SK-N-SH treated with all-trans-retinoic acid at 6 μM for 48 hours (cell line): ENCODE data around the gene TMEM263.

ENCODE experiments used
- ATAC-seq: fragments of 200-7000 bp; cut with Tn5 transposase; 3 replicates; pipeline ENCODE4 v1.9.1; 2020; ENCODE audit warnings: mild to moderate bottlenecking, moderate library complexity
- ARNTL ChIP-seq: fragments of 450-650 bp; formaldehyde crosslinking; IDR thresholded peaks from 2 replicates; pipeline ENCODE4 v1.5.0; 2020; ENCODE audit warnings: low read depth, mild to moderate bottlenecking, moderate library complexity, borderline replicate concordance
- BACH2 ChIP-seq: fragments of 250-450 bp; sonication (Bioruptor Pico); IDR thresholded peaks from 2 replicates; pipeline ENCODE4 v1.9.0; 2021; ENCODE audit warnings: mild to moderate bottlenecking, borderline replicate concordance
- CSDC2 ChIP-seq: fragments of 250-450 bp; sonication (Bioruptor Pico); IDR thresholded peaks from 2 replicates; pipeline ENCODE4 v1.5.0; 2020; ENCODE audit warnings: mild to moderate bottlenecking, moderate library complexity
- ESRRG ChIP-seq: fragments of 250-450 bp; sonication (Bioruptor Pico); IDR thresholded peaks from 2 replicates; pipeline ENCODE4 v1.6.1; 2021; ENCODE audit warnings: mild to moderate bottlenecking
- GLIS3 ChIP-seq: fragments of 250-450 bp; sonication (Bioruptor Pico); IDR thresholded peaks from 2 replicates; pipeline ENCODE4 v1.5.0; 2020; ENCODE audit warnings: mild to moderate bottlenecking, moderate library complexity
- ISL1 ChIP-seq: fragments of 250-450 bp; sonication (Bioruptor Pico); IDR thresholded peaks from 2 replicates; pipeline ENCODE4 v2.1.2; 2022; ENCODE audit warnings: mild to moderate bottlenecking, moderate library complexity
- OSR1 ChIP-seq: fragments of 250-450 bp; sonication (Bioruptor Pico); IDR thresholded peaks from 2 replicates; pipeline ENCODE4 v1.8.0; 2022; ENCODE audit warnings: moderate library complexity, mild to moderate bottlenecking, inconsistent platforms
- PPARA ChIP-seq: fragments of 250-450 bp; sonication (Bioruptor Pico); IDR thresholded peaks from 2 replicates; pipeline ENCODE4 v1.5.0; 2020; ENCODE audit warnings: mild to moderate bottlenecking, borderline replicate concordance
- RARB ChIP-seq: fragments of 250-450 bp; sonication (Bioruptor Pico); IDR thresholded peaks from 2 replicates; pipeline ENCODE4 v1.8.0; 2021; ENCODE audit warnings: mild to moderate bottlenecking, moderate library complexity
- SNAI2 ChIP-seq: fragments of 250-450 bp; sonication (Bioruptor Pico); IDR thresholded peaks from 2 replicates; pipeline ENCODE4 v1.5.0; 2020; ENCODE audit warnings: mild to moderate bottlenecking, moderate library complexity
- TOX ChIP-seq: fragments of 250-450 bp; sonication (Bioruptor Pico); IDR thresholded peaks from 2 replicates; pipeline ENCODE4 v1.8.0; 2021; ENCODE audit warnings: mild to moderate bottlenecking, moderate library complexity, borderline replicate concordance
- ZFP3 ChIP-seq: fragments of 250-450 bp; sonication (Bioruptor Pico); IDR thresholded peaks from 2 replicates; pipeline ENCODE4 v1.5.0; 2020; ENCODE audit warnings: mild to moderate bottlenecking, moderate library complexity
- ZFP30 ChIP-seq: fragments of 450-650 bp; formaldehyde crosslinking; IDR thresholded peaks from 2 replicates; pipeline ENCODE4 v1.5.0; 2022; ENCODE audit warnings: mild to moderate bottlenecking, moderate library complexity
- ZNF565 ChIP-seq: fragments of 450-650 bp; formaldehyde crosslinking; conservative IDR thresholded peaks from 2 replicates; pipeline ENCODE4 v1.5.0; 2020; ENCODE audit warnings: low read depth, mild to moderate bottlenecking, moderate library complexity
- ZNF70 ChIP-seq: fragments of 450-650 bp; formaldehyde crosslinking; IDR thresholded peaks from 2 replicates; pipeline ENCODE4 v1.5.0; 2020; ENCODE audit warnings: mild to moderate bottlenecking, moderate library complexity
- ZNF8 ChIP-seq: fragments of 450-650 bp; formaldehyde crosslinking; IDR thresholded peaks from 2 replicates; pipeline ENCODE4 v1.5.0; 2020; ENCODE audit warnings: mild to moderate bottlenecking, moderate library complexity
- TF ChIP-seq, protein P1 (sequence below): fragments of 250-450 bp; sonication (Bioruptor Pico); IDR thresholded peaks from 2 replicates; pipeline ENCODE4 v1.8.0; 2020; ENCODE audit warnings: mild to moderate bottlenecking, moderate library complexity, borderline replicate concordance
- TF ChIP-seq, protein P2 (sequence below): fragments of 250-450 bp; sonication (Bioruptor Pico); IDR thresholded peaks from 2 replicates; pipeline ENCODE4 v1.5.1; 2020; ENCODE audit warnings: low read depth, mild to moderate bottlenecking, moderate library complexity
- TF ChIP-seq, protein P3 (sequence below): fragments of 250-450 bp; sonication (Bioruptor Pico); IDR thresholded peaks from 2 replicates; pipeline ENCODE4 v1.5.1; 2021; ENCODE audit warnings: mild to moderate bottlenecking, moderate library complexity

TMEM263 gene

DNA sequence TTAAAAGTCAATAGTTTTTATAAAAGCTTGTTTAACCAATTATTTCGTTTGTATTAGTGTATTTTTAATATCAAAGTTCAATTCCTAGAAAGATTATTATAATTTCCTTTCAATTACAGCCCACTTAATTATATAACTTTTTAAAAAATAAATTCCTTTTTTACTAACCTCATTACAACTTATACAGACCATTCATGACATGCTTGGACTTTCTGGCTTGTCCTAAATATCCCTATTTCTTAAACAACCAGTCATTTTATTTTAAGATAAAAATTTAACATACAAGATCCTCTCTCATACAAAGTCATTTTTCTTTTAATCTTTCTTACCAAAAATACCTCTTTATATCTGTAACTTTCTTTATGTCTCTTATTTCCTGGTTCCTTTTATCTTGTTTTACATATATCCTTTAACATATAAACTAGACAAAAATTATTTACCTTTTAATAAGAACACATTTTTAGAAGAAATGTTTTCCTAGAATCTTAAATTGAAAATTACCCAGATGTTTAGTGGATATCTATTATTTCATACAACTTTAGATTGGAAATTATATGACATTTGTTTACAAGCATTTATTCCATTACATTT is 10.4 kb upstream of the TMEM263 start (continued):
- no peak for TF ChIP-seq BACH2 (CRISPR knock-in tag)

DNA sequence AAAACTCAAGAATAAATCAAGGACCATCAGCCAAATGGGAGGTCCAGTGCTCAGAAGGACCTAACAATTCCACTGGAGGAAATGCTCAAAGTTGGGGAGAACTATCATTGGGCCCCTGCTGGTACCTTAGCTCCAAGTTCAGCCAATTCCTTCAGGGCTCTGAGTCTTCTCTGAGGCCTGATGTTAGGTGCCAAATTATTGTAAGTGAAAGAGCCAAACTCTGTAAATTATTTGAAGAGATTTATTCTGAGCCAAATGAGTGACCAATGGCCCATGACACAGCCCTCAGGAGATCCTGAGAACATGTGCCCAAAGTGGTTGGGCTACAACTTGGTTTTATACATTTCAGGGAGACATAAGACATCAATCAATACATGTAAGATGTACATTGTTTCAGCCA is 8.2 kb upstream of the TMEM263 start:
- ATAC-seq: no peak
- no peak for TF ChIP-seq BACH2 (CRISPR knock-in tag)
- TF ChIP-seq ZFP30 (CRISPR knock-in tag): no peak
- no peak for TF ChIP-seq ZFP3
- no peak for TF ChIP-seq TOX (CRISPR knock-in tag)
- no peak for TF ChIP-seq GLIS3 (CRISPR knock-in tag)
- TF ChIP-seq, protein P1, sequence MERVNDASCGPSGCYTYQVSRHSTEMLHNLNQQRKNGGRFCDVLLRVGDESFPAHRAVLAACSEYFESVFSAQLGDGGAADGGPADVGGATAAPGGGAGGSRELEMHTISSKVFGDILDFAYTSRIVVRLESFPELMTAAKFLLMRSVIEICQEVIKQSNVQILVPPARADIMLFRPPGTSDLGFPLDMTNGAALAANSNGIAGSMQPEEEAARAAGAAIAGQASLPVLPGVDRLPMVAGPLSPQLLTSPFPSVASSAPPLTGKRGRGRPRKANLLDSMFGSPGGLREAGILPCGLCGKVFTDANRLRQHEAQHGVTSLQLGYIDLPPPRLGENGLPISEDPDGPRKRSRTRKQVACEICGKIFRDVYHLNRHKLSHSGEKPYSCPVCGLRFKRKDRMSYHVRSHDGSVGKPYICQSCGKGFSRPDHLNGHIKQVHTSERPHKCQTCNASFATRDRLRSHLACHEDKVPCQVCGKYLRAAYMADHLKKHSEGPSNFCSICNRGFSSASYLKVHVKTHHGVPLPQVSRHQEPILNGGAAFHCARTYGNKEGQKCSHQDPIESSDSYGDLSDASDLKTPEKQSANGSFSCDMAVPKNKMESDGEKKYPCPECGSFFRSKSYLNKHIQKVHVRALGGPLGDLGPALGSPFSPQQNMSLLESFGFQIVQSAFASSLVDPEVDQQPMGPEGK: no peak
- TF ChIP-seq, protein P2, sequence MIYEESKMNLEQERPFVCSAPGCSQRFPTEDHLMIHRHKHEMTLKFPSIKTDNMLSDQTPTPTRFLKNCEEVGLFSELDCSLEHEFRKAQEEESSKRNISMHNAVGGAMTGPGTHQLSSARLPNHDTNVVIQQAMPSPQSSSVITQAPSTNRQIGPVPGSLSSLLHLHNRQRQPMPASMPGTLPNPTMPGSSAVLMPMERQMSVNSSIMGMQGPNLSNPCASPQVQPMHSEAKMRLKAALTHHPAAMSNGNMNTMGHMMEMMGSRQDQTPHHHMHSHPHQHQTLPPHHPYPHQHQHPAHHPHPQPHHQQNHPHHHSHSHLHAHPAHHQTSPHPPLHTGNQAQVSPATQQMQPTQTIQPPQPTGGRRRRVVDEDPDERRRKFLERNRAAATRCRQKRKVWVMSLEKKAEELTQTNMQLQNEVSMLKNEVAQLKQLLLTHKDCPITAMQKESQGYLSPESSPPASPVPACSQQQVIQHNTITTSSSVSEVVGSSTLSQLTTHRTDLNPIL (CRISPR knock-in tag): no peak
- TF ChIP-seq ARNTL (CRISPR knock-in tag): no peak

DNA sequence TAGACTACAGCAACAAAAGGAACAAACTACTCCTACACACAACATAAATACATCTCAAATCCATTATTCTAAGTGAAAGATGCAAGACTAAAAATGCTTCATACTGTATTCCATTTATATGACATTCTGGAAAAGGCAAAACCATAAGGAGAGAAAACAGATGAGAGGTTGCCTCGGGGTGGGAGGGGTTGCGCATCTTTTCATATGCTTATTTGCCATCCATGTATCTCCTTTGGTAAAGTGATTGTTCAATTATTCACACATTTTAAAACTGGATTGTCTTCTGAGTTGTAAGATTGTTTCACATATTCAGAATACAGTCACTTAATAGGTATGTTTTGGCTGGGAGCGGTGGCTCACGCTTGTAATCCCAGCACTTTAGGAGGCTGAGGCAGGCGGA is 5.1 kb upstream of the TMEM263 start:
- no peak for TF ChIP-seq ZFP3
- TF ChIP-seq ARNTL (CRISPR knock-in tag): no peak
- TF ChIP-seq GLIS3 (CRISPR knock-in tag): no peak
- TF ChIP-seq CSDC2 (CRISPR knock-in tag): no peak
- TF ChIP-seq, protein P1: no peak
- no peak for TF ChIP-seq ISL1 (CRISPR knock-in tag)
- TF ChIP-seq ZFP30 (CRISPR knock-in tag): no peak
- TF ChIP-seq, protein P3, sequence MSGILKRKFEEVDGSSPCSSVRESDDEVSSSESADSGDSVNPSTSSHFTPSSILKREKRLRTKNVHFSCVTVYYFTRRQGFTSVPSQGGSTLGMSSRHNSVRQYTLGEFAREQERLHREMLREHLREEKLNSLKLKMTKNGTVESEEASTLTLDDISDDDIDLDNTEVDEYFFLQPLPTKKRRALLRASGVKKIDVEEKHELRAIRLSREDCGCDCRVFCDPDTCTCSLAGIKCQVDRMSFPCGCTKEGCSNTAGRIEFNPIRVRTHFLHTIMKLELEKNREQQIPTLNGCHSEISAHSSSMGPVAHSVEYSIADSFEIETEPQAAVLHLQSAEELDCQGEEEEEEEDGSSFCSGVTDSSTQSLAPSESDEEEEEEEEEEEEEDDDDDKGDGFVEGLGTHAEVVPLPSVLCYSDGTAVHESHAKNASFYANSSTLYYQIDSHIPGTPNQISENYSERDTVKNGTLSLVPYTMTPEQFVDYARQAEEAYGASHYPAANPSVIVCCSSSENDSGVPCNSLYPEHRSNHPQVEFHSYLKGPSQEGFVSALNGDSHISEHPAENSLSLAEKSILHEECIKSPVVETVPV: no peak
- TF ChIP-seq PPARA (CRISPR knock-in tag): no peak
- TF ChIP-seq SNAI2 (CRISPR knock-in tag): no peak
- TF ChIP-seq TOX (CRISPR knock-in tag): no peak
- TF ChIP-seq RARB (CRISPR knock-in tag): no peak
- no peak for TF ChIP-seq OSR1 (CRISPR knock-in tag)
- no peak for TF ChIP-seq ZNF70 (CRISPR knock-in tag)
- TF ChIP-seq ZNF565 (CRISPR knock-in tag): no peak
- TF ChIP-seq, protein P2 (CRISPR knock-in tag): no peak
- no peak for TF ChIP-seq BACH2 (CRISPR knock-in tag)
- TF ChIP-seq, all 23 proteins: peak for 0
- ATAC-seq: no peak

DNA sequence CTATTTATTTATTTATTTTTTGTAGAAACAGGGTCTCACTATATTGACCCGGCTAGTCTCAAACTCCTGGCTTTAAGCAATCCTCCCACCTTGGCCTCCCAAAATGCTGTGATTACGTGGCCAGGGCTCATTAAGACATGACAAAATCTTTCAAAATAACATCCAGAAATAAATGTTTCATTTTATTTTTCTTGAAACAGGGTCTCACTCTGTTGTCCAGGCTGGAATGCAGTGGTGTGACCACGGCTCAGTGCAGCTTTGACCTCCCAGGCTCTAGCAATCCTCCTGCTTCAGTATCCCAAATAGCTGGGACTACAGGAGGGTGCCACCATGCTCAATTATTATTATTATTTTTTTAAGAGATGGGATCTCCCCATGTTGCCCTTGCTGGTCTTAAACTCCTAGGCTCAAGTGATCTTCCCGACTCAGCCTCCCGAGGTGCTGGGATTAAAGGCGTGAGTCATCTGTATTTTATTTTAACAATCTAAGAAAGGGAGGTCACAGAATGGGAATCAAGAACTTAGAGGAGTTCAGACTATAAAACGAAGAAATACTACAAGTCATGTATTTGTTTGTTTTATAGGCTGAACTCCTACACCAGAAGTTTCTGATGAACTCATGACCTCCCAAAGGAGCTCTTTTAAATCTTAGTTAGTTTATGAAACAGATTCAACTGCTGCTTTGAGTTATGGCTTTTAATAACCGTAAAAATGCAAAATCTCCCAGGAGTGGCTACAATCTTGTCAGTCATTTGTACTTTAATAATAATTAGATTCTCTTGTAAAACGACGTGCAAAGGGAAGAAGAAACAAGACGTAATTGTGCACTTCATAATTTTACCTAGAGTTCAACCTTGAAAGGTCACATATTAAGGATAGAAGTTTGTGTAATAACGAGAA is 2.1 kb upstream of the TMEM263 start:
- TF ChIP-seq PPARA (CRISPR knock-in tag) (no peak), ESRRG (no peak), ZNF70 (CRISPR knock-in tag) (no peak), ZNF565 (CRISPR knock-in tag) (no peak), GLIS3 (CRISPR knock-in tag) (no peak), OSR1 (CRISPR knock-in tag) (no peak), ZNF8 (CRISPR knock-in tag) (no peak)
- TF ChIP-seq, protein P1: no peak
- TF ChIP-seq, all 23 proteins: peak for 0
- no peak for ATAC-seq
